ENCODE measurements around the gene ZNF689.

ZNF689 gene

GRCh38 chr16:30606004-30606403 is 4.2 kb downstream of the ZNF689 start:
- no peak overlapping the region for H3K27ac ChIP-seq
- no peak for DNase-seq
- no peak overlapping the region for H3K4me3 ChIP-seq (ENCODE audit: low read depth, low read length)
- no peak for TF ChIP-seq CTCF (IDR thresholded peaks at IDR 0.05; ENCODE audit: low read depth, low read length)
- peaks cover 65% of the 10 kb centered on the region for H3K36me3 ChIP-seq
- peaks cover 3% of the 10 kb centered on the region for H3K9me3 ChIP-seq (ENCODE audit: severe bottlenecking)
- H3K27me3 ChIP-seq (ENCODE audit: insufficient read depth, low read depth, severe bottlenecking), result no peaks in the 10 kb centered on the region

GRCh38 chr16:30605158-30605557 is 5.0 kb downstream of the ZNF689 start:
- Histone ChIP-seq H3K36me3 (peaks cover 65% of the 10 kb centered on the region), H3K4me3 (ENCODE audit: low read depth, low read length) (no peak overlapping the region), H3K27ac (no peak overlapping the region), H3K27me3 (ENCODE audit: insufficient read depth, low read depth, severe bottlenecking) (no peaks in the 10 kb centered on the region), H3K9me3 (ENCODE audit: severe bottlenecking) (peaks cover 6% of the 10 kb centered on the region)
- no peak for DNase-seq
- TF ChIP-seq CTCF (IDR thresholded peaks at IDR 0.05; ENCODE audit: low read depth, low read length), result no peak

GRCh38 chr16:30604316-30604947 is 5.8 kb downstream of the ZNF689 start:
- H3K36me3 ChIP-seq, result peaks cover 60% of the 10 kb centered on the region
- H3K27ac ChIP-seq, result no peak overlapping the region
- H3K4me3 ChIP-seq (ENCODE audit: low read depth, low read length), result no peak overlapping the region
- H3K9me3 ChIP-seq (ENCODE audit: severe bottlenecking), result peaks cover 6% of the 10 kb centered on the region
- TF ChIP-seq CTCF (IDR thresholded peaks at IDR 0.05; ENCODE audit: low read depth, low read length), result no peak
- DNase-seq, result no peak
- H3K27me3 ChIP-seq (ENCODE audit: insufficient read depth, low read depth, severe bottlenecking), result no peaks in the 10 kb centered on the region

- no peak for DNase-seq
- Histone ChIP-seq H3K27ac (no peak overlapping the region), H3K36me3 (peaks cover 60% of the 10 kb centered on the region), H3K9me3 (ENCODE audit: severe bottlenecking) (peaks cover 6% of the 10 kb centered on the region), H3K27me3 (ENCODE audit: insufficient read depth, low read depth, severe bottlenecking) (no peaks in the 10 kb centered on the region), H3K4me3 (ENCODE audit: low read depth, low read length) (no peak overlapping the region)
- no peak for TF ChIP-seq CTCF (IDR thresholded peaks at IDR 0.05; ENCODE audit: low read depth, low read length)
Measured at GRCh38 chr16:30603945-30604315, 6.3 kb downstream of the ZNF689 start.

- TF ChIP-seq CTCF (IDR thresholded peaks at IDR 0.05; ENCODE audit: low read depth, low read length), result no peak
- DNase-seq, result no peak
- Histone ChIP-seq H3K27me3 (ENCODE audit: insufficient read depth, low read depth, severe bottlenecking) (no peaks in the 10 kb centered on the region), H3K36me3 (peaks cover 50% of the 10 kb centered on the region), H3K4me3 (ENCODE audit: low read depth, low read length) (no peak overlapping the region), H3K9me3 (ENCODE audit: severe bottlenecking) (peaks cover 6% of the 10 kb centered on the region), H3K27ac (no peak overlapping the region)
Measured at GRCh38 chr16:30602616-30603277, 7.4 kb downstream of the ZNF689 start.

GRCh38 chr16:30601966-30602365 is 8.2 kb downstream of the ZNF689 start:
- no peak overlapping the region for H3K4me3 ChIP-seq (ENCODE audit: low read depth, low read length)
- TF ChIP-seq CTCF (IDR thresholded peaks at IDR 0.05; ENCODE audit: low read depth, low read length), result no peak

More at GRCh38 chr16:30601966-30602365, 8.2 kb downstream of the ZNF689 start:
- Histone ChIP-seq H3K27me3 (ENCODE audit: insufficient read depth, low read depth, severe bottlenecking) (no peaks in the 10 kb centered on the region), H3K27ac (no peak overlapping the region), H3K9me3 (ENCODE audit: severe bottlenecking) (peaks cover 6% of the 10 kb centered on the region), H3K36me3 (peaks cover 42% of the 10 kb centered on the region)
- DNase-seq, result no peak
